WERI-Rb-1 (cell line): ENCODE results near the gene DAZ1.
"Not testable (repeated sequence)": the region's sequence is repeated elsewhere in the genome, so short reads cannot be mapped to it uniquely, and the experiment has no call there.

Experiments used
- DNase-seq: peaks from one replicate; pipeline ENCODE4 v3.0.0-alpha.2; 2020
- H3K27ac ChIP-seq: fragments of 250-450 bp; sonication (Bioruptor Pico); 2 replicates; pipeline ENCODE4 v1.5.1; 2020; ENCODE audit warnings: mild to moderate bottlenecking, moderate library complexity
- H3K27me3 ChIP-seq: fragments of 250-450 bp; sonication (Bioruptor Pico); 2 replicates; pipeline ENCODE4 v1.5.1; 2021; ENCODE audit warnings: mild to moderate bottlenecking, low read depth, moderate library complexity; ENCODE audit not compliant: insufficient read depth, severe bottlenecking
- H3K36me3 ChIP-seq: fragments of 250-450 bp; sonication (Bioruptor Pico); 2 replicates; pipeline ENCODE4 v1.5.1; 2020; ENCODE audit warnings: mild to moderate bottlenecking, moderate library complexity
- H3K4me3 ChIP-seq: 2 replicates; pipeline ENCODE4 v1.5.1; 2011; ENCODE audit warnings: low read depth, mild to moderate bottlenecking, control low read depth, low read length
- H3K9me3 ChIP-seq: fragments of 250-450 bp; sonication (Bioruptor Pico); 2 replicates; pipeline ENCODE4 v1.5.1; 2021; ENCODE audit warnings: mild to moderate bottlenecking, moderate library complexity; ENCODE audit not compliant: severe bottlenecking

The DAZ1 gene, protein sequence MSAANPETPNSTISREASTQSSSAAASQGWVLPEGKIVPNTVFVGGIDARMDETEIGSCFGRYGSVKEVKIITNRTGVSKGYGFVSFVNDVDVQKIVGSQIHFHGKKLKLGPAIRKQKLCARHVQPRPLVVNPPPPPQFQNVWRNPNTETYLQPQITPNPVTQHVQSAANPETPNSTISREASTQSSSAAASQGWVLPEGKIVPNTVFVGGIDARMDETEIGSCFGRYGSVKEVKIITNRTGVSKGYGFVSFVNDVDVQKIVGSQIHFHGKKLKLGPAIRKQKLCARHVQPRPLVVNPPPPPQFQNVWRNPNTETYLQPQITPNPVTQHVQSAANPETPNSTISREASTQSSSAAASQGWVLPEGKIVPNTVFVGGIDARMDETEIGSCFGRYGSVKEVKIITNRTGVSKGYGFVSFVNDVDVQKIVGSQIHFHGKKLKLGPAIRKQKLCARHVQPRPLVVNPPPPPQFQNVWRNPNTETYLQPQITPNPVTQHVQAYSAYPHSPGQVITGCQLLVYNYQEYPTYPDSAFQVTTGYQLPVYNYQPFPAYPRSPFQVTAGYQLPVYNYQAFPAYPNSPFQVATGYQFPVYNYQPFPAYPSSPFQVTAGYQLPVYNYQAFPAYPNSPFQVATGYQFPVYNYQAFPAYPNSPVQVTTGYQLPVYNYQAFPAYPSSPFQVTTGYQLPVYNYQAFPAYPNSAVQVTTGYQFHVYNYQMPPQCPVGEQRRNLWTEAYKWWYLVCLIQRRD

GRCh38 chrY:23198908-23199307 is at the start of gene DAZ1:
Gene DAZ1 (minus strand): TSS chrY:23199008. CDS start chrY:23198800, 208 bp downstream.
- DNase-seq, H3K9me3 ChIP-seq, H3K36me3 ChIP-seq, H3K4me3 ChIP-seq, H3K27ac ChIP-seq, H3K27me3 ChIP-seq: not testable (repeated sequence)

DNA sequence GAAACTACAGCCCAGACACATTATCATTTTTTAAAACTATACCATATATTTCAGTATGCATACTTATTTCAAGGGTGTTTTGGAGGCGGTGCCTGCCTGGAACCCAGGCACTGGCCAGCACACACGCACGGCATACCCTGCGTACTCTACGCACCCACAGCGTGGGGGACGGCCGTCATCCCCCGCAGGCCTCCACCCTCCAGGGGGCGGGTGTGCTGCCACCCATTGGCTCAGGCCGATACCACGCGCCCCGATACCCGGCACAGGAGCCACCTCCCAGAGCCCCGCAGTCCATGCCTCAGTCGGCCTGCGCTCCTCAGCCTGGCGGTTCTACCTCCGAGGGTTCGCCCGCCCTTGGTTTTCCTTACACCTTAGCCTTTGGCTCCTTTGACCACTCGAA is 20.4 kb upstream of the DAZ1 start, which contains the start of gene DAZ2:
Gene DAZ2, plus strand, starts transcription at position 301 of the 400 bp plus-strand sequence. CDS start 208 bp downstream, outside the sequence.
- H3K27me3 ChIP-seq, H3K4me3 ChIP-seq, H3K9me3 ChIP-seq, H3K27ac ChIP-seq, H3K36me3 ChIP-seq, DNase-seq: not testable (repeated sequence)

GRCh38 chrY:23210681-23211080 is 11.9 kb upstream of the DAZ1 start:
- H3K36me3 ChIP-seq, H3K4me3 ChIP-seq, DNase-seq, H3K9me3 ChIP-seq, H3K27ac ChIP-seq, H3K27me3 ChIP-seq: not testable (repeated sequence)

- H3K27me3 ChIP-seq, H3K4me3 ChIP-seq, H3K9me3 ChIP-seq, DNase-seq, H3K27ac ChIP-seq, H3K36me3 ChIP-seq: not testable (repeated sequence)
Observed at GRCh38 chrY:23209802-23210495, 11.1 kb upstream of the DAZ1 start.

DNA sequence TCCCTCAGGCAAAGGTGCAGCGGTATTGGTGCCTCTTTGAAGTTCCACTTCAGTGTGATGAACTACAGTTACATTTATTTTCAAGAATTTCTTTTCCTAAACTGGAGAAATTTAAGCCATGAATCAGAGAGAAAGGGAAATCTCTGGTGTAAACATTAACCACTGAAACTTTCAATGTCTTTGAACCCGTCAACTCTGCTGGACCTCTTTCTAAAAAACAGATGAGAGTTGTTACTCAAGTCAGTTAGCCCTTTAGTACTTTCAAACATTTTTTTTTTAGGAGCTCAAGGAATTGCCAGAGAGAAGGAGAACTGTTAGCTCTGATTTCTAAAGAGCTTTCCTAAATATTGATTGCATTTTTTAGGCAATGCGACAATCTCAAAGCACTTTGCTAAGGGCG is 8.6 kb upstream of the DAZ1 start:
- not testable (repeated sequence) for H3K9me3 ChIP-seq, DNase-seq, H3K27ac ChIP-seq, H3K4me3 ChIP-seq, H3K27me3 ChIP-seq, H3K36me3 ChIP-seq
